Colonic mucosa (tissue), 4 donors: Measurements from ENCODE around the gene C2orf49. TPM values are rescaled to one million over a fixed set of nuclear protein-coding genes. Genes with fewer than 3 reads are reported as not detected.

Experiments used
- DNase-seq: peaks from one replicate; pipeline ENCODE4 v3.0.0-alpha.2; 2020
- H3K27ac ChIP-seq: fragments of 200-600 bp; one replicate; pipeline ENCODE4 v1.8.0; 2021
- H3K27me3 ChIP-seq: fragments of 200-600 bp; one replicate; pipeline ENCODE4 v1.8.0; 2021
- H3K36me3 ChIP-seq: fragments of 200-600 bp; one replicate; pipeline ENCODE4 v1.8.0; 2021
- H3K4me1 ChIP-seq: fragments of 200-600 bp; one replicate; pipeline ENCODE4 v1.8.0; 2021; ENCODE audit warnings: mild to moderate bottlenecking
- H3K4me3 ChIP-seq: fragments of 200-600 bp; one replicate; pipeline ENCODE4 v1.8.0; 2021
- H3K9ac ChIP-seq, 2 donors: one replicate each; pipeline ENCODE4 v1.7.0; 2013; ENCODE audit warnings: control low read depth in 2 of 2, low read depth in 2 of 2, low read length in 2 of 2
- H3K9me3 ChIP-seq: fragments of 200-600 bp; one replicate; pipeline ENCODE4 v1.8.0; 2021
- CTCF ChIP-seq: fragments of 200-600 bp; IDR thresholded peaks from one replicate; pipeline ENCODE4 v1.8.0; 2022; ENCODE audit warnings: antibody characterized with exemption, mild to moderate bottlenecking
- intact Hi-C: fragments of 100-400 bp; cut with DNase I; formaldehyde crosslinking; loops from one replicate; pipeline ENCODE4 v1.14.1; 2022
- total RNA-seq, 2 donors: library from RNA; stranded (reverse); fragmentation: NEBNext Ultra II Directional in 1 of 2; extraction: Animal tissue kit (Norgen Biotek cat#: 25700) in 1 of 2; gene quantifications; one replicate each; pipeline ENCODE4 v1.2.1, GENCODE V29; 2021
- donor health status: healthy.
- donor health status: DM: no; HTN: no; CAD: no.
- donor health status: DM: no; HTN: no; CAD: no.

The C2orf49 gene
- total RNA-seq, 2 donors from 2014 or later: 11.9 to 17.4 TPM

- no peak for TF ChIP-seq CTCF
- Histone ChIP-seq H3K36me3 (no peaks in the 10 kb centered on the region), H3K9me3 (no peaks in the 10 kb centered on the region), H3K27ac (peak within 1 kb of the TSS; percentile 71), H3K9ac (peak within 1 kb of the TSS; percentile 79 to 84), H3K4me1 (peaks cover 14% of the 10 kb centered on the region), H3K4me3 (peak within 1 kb of the TSS; percentile 55), H3K27me3 (no peaks in the 10 kb centered on the region)
- intact Hi-C loops: no loop called here
- peak; percentile 48 for DNase-seq
Observed at GRCh38 chr2:105329561-105330495, 7.5 kb upstream of the C2orf49 start, which contains the start of gene TGFBRAP1. TGFBRAP1 (minus strand) TSS chr2:105329735; CDS start chr2:105308301, 21,434 bp downstream.

DNA sequence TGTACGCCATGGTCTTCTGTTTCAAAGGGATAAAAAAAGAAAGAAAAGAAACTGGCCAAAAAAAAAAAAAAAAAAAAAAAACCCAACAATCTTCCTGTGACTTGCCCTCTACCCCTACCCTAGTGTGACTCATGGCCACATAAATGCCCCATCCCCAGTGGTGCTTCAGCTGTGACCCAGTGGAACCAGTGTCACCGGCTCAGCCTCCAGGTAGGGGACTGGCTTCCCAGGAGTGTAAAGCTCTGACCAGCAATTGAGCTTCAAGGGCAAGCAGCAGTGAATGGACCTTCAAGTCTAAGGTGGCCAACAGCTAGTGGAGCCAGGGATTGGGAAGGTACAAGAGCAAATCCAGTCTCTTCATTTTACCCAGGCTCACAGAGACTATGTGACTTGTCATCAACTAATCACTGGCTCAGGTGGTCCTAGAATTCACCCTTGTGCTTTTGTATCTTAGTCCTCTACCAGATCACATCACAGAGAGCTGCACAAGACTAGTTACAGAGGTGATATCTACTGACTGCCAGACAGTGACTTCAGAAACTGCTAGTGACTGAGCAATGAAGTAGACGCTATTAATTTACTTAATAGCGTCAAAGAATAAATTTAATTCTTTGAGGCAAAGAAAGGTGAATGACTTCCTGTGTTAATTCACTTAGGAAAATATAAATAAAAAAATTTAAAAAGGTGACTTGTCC lies 6.5 kb upstream of the C2orf49 start:
- Histone ChIP-seq H3K27me3 (no peaks in the 10 kb centered on the region), H3K9me3 (no peaks in the 10 kb centered on the region), H3K27ac (peak overlapping the region; percentile 71), H3K4me1 (peaks cover 14% of the 10 kb centered on the region), H3K4me3 (no peak overlapping the region), H3K36me3 (no peaks in the 10 kb centered on the region), H3K9ac (peak overlapping the region in 1 of 2 donors; percentile 79)
- peak; percentile 24 for DNase-seq
- TF ChIP-seq CTCF: no peak
- intact Hi-C loops: no loop called here

GRCh38 chr2:105334211-105334610 lies 3.1 kb upstream of the C2orf49 start:
- no peaks in the 10 kb centered on the region for H3K9me3 ChIP-seq
- H3K27ac ChIP-seq: no peak overlapping the region
- H3K27me3 ChIP-seq: no peaks in the 10 kb centered on the region
- TF ChIP-seq CTCF: no peak
- DNase-seq: no peak
- H3K4me1 ChIP-seq: peaks cover 16% of the 10 kb centered on the region
- H3K36me3 ChIP-seq: no peaks in the 10 kb centered on the region
- intact Hi-C loops: no loop called here
- no peak overlapping the region for H3K4me3 ChIP-seq
- H3K9ac ChIP-seq: no peak overlapping the region

DNA sequence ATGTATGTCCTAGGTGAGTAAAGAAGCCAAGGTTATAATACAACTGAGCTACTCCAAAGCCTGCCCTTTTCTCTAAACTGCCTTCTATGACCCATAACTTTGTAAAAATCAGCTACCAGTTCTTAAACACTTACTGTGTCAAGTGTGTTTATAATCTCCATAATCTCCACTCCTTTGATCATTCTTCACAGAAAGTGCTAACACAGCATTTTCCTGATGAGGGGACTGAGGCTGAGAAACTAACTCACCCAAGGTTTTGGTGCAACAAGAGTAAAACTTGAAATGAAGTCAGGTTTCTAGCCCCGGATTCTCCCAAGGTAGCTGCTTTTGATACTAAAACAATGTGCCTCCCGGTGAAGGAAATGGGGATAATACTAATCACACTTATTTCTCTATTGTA lies 1.9 kb upstream of the C2orf49 start:
- no peak for TF ChIP-seq CTCF

GRCh38 chr2:105336786-105337121 lies 586 bp upstream of the C2orf49 start:
- H3K36me3 ChIP-seq: no peaks in the 10 kb centered on the region
- DNase-seq: no peak
- peak overlapping the region; percentile 68 to 92 for H3K9ac ChIP-seq
- H3K27ac ChIP-seq: peak overlapping the region; percentile 77
- no peak for TF ChIP-seq CTCF
- no peaks in the 10 kb centered on the region for H3K9me3 ChIP-seq
- intact Hi-C loops: no loop called here
- peak overlapping the region; percentile 80 for H3K4me3 ChIP-seq
- peaks cover 10% of the 10 kb centered on the region for H3K4me1 ChIP-seq
- H3K27me3 ChIP-seq: no peaks in the 10 kb centered on the region

More for the DNA sequence above, 1.9 kb upstream of the C2orf49 start:
- Histone ChIP-seq H3K9me3 (no peaks in the 10 kb centered on the region), H3K4me3 (no peak overlapping the region), H3K36me3 (no peaks in the 10 kb centered on the region), H3K9ac (no peak overlapping the region), H3K4me1 (peaks cover 13% of the 10 kb centered on the region), H3K27me3 (no peaks in the 10 kb centered on the region), H3K27ac (no peak overlapping the region)
- no peak for DNase-seq
- intact Hi-C loops: no loop called here
